ENCODE data around the gene CANT1.

Gene CANT1

DNA sequence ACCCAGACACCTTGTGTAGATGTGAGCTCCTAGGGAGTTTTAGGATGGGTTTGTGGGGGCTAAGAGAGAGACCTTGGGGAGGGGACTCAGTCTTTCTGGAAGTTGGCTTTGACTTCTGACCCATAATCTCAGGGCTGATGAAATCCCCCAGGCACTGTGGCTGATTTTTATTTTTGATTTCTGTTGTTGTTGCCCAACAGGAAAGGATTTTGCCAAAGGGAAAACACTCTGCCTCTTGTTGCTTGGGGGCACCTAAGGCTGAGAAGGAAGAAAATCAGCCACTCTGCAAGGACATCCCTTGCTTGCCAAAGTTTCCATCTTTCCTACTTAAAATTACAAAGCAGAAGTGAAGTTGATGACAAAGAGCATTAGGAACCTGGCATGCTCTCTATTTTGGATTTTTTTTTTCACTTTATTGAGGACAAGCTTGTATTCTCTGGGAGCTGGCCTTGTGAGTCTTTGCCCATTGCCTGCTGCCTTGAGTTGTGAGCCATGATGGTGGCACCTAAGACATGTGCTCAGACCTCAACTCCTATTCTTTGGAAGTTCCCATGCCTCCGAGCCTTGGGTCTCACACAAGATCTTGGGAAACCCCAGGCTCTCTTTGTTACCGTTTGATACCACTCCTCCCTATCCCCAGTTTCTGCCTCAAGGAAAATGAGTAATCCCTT, 11.2 kb upstream of the CANT1 start:
- DNase-seq (ENCODE audit: low read depth in 1 of 2, low spot score in 1 of 2) = no peak
- in situ Hi-C loops (cut with HindIII; ENCODE audit: low pct_unique_long_range_greater_than_20kb, low sequenced_read_pairs) = no loop called here
- TF ChIP-seq JUND (IDR thresholded peaks at IDR 0.05; ENCODE audit: low read depth) = no peak

DNA sequence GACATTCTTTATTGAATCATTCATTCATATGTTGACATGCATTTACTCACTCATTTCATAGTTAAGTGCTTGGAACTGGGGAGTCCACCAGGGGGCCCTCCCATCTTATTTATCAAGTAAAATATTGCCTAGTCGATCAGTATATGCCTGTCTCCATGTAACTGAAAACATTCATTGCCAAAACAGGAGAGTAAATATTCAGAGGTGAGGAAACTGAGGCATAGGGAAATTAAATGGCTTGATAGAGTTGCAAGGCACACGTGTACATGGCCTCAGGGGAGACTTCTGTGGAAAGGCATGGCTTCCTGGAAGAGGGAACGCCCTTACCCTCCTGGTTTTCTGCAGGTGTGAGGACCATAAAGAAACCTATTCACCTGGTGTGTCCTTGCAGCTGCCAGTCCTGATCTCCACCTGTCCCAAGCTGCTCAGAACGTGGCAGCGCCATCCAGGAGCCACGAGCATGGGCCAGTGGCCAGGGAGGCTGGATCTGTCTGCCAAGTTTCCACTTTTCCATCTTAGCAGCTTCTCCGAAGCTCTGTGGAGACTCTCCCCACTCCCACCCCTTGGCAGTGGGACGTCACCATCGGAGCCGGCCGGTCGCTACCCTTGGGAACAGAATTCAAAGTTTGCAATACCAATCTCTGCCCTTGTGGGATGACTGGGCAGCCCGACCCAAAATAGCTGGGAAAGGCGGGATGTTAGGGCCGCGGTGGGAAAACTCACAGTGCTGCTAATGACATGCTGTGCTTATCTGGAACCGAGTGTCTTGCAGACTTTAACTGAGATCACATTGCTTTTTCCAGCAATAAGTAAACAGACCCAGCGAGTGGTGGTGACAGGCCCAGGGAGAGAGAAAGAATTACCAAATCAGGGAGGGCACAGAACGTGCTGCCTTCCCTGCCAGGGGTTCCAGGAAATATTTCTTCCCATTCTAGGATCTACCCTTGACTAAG, 10.3 kb upstream of the CANT1 start:
- peak in 1 of 2 experiments; percentile 83 for DNase-seq (ENCODE audit: low read depth in 1 of 2, low spot score in 1 of 2)
- in situ Hi-C loops (cut with HindIII; ENCODE audit: low pct_unique_long_range_greater_than_20kb, low sequenced_read_pairs) = no loop called here
- no peak for TF ChIP-seq JUND (IDR thresholded peaks at IDR 0.05; ENCODE audit: low read depth)

DNA sequence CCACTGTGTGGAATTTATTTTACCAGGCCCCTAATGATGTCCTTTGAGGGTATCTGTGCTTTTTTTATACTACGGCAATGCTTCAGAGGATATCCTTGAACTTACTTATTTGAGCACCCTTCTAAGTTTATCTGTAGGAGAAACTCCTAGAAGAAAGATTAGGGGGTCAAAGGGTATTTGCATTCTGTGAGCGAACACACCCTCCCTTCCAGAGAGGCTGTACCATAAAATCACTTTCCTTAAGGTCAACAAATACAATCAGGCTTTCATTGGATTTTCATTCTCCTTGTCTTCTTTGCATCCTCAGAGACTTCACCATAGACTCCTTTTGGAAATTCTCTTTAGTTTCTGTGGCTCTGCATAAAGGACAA, 9.7 kb upstream of the CANT1 start:
- no peak for TF ChIP-seq JUND (IDR thresholded peaks at IDR 0.05; ENCODE audit: low read depth)
- DNase-seq (ENCODE audit: low read depth in 1 of 2, low spot score in 1 of 2) = no peak
- in situ Hi-C loops (cut with HindIII; ENCODE audit: low pct_unique_long_range_greater_than_20kb, low sequenced_read_pairs) = no loop called here

DNA sequence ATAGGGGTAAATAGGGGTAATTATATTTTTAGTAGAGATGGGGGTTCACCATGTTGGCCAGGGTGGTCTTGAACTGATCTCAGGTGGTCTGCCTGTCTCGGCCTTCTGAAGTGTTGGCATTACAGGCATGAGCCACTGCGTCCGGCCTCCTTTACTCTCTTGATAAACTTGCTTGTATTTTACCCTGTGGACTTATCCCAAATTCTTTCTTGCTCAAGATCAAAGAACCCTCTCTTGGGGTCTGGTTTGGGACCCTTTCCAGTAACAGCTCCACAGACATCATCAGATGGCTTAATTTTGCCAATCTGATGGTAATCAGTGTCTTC, 8.8 kb upstream of the CANT1 start:
- DNase-seq (ENCODE audit: low read depth in 1 of 2, low spot score in 1 of 2) = no peak
- TF ChIP-seq JUND (IDR thresholded peaks at IDR 0.05; ENCODE audit: low read depth) = no peak
- in situ Hi-C loops (cut with HindIII; ENCODE audit: low pct_unique_long_range_greater_than_20kb, low sequenced_read_pairs) = no loop called here

DNA sequence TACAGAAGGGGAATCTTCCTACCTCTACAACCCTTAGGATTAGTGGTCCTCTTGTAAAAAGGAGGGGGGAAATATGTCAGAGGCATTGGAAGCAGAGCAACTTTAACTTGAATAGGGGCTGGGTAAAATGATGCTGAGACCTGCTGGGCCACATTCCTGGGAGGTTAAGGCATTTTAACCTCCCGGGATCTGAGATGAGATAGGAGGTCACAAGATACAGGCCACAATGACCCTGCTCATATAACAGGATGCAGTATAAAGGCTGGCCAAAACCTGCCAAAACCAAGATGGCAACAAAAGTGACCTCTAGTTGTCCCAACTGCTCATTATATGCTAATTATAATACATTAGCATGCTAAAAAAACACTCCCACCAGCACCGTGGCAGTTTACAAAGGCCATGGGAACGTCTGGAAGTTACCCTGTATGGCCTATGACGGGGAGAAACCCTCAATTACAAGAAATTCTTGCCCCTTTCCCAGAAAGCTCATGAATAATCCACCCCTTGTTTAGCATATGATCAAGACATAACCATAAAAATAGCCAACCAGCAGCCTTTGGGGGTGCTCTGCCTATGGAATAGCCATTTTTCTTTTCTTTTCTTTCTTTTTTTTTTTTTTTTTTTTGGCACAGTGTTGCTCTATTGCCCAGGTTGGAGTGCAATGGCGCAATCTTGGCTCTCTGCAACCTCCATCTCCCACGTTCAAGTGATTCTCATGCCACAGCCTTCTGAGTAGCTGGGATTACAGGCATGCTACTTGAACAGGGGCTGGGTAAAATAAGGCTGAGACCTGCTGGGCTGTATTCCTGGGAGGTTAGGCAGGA, 8.2 kb upstream of the CANT1 start:
- in situ Hi-C loops (cut with HindIII; ENCODE audit: low pct_unique_long_range_greater_than_20kb, low sequenced_read_pairs) = no loop called here
- no peak for DNase-seq (ENCODE audit: low read depth in 1 of 2, low spot score in 1 of 2)
- no peak for TF ChIP-seq JUND (IDR thresholded peaks at IDR 0.05; ENCODE audit: low read depth)

DNA sequence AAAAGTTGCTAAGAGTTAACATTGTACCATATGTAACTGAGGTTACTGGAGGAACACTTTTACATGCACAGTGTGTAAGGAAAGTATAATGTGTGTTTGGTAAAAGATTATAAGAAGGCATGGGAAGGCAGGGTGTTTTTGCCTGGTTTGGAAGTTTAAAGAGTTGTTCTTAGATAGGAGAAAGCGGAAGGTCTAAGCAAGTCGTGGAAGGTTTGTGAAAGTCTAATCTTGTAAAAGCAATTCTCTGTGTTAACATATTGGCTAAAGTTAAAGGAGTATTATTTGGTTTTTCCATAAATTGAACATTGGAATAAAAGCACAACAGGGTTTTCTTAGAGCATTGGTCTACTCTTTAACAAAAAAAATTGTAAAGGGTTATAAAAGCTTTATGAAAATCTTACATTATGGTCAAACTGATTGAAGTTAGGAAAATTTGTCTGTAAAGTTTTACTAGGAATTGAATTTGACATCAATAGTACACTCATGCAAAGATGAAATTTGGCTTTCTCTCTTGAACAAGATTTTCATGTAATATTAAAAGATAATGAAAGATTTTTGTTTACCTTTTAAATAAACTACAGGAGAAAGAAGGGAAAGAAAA, 4.7 kb upstream of the CANT1 start:
- no peak for DNase-seq (ENCODE audit: low read depth in 1 of 2, low spot score in 1 of 2)
- in situ Hi-C loops (cut with HindIII; ENCODE audit: low pct_unique_long_range_greater_than_20kb, low sequenced_read_pairs) = no loop called here
- TF ChIP-seq JUND (IDR thresholded peaks at IDR 0.05; ENCODE audit: low read depth) = no peak

DNA sequence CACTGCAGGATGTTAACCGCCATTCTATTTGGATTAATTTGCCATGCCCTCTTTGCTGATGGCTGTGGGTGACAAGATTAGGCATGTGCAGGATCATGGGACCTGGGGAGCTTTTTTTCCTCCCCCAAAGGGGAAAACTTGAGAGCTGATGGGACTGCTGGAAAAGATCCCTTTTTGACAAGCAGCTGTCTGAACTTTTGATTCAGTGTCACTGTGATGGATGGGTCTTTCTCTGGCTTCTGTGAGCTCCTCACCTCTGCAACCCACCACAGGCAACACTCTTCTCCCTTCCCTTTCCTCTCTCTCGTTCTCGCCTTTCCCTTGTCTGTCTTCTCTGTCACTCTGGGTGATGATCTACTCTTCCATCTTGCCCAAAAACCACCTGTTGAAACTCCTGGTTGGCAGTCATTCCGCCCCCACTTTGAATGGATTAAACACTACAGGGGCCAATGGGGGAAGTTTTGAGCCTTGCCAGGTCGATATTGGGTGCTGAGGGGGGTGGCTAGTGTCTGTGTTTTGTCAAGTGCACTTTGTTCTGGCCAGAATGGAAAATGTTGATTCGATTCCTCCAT, 3.1 kb upstream of the CANT1 start:
- in situ Hi-C loops (cut with HindIII; ENCODE audit: low pct_unique_long_range_greater_than_20kb, low sequenced_read_pairs) = no loop called here
- TF ChIP-seq JUND (IDR thresholded peaks at IDR 0.05; ENCODE audit: low read depth) = no peak
- no peak for DNase-seq (ENCODE audit: low read depth in 1 of 2, low spot score in 1 of 2)

DNA sequence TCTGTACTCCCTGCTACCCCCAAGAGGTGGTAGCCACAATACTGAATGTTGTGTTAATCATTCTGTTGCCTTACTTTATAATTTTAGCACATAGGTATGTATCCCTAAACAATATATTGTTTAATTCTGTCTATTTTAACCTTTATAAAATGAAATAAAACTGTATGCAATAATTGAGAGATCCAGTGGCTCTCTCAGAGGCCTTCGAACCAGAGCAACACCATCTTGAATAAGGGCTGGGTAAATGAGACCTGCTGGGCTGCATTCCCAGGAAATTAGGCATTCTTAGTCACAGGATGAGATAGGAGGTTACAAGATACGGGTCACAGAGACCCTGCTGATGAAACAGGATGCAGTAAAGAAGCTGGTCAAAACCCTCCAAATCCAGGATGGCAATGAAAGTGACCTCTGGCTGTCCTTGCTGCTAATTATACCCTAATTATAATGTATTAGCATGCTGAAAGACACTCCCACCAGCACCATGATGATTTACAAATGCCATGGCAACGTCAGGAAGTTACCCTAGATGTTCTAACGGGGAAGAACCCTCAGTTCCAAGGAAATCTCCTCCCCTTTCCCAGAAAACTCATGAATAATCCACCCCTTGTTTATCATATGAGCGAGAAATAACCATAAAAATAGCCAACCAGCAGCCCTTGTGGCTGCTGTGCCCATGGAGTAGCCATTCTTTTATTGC, 2.0 kb upstream of the CANT1 start:
- DNase-seq (ENCODE audit: low read depth in 1 of 2, low spot score in 1 of 2) = no peak
- no peak for TF ChIP-seq JUND (IDR thresholded peaks at IDR 0.05; ENCODE audit: low read depth)
- in situ Hi-C loops (cut with HindIII; ENCODE audit: low pct_unique_long_range_greater_than_20kb, low sequenced_read_pairs) = no loop called here

DNA sequence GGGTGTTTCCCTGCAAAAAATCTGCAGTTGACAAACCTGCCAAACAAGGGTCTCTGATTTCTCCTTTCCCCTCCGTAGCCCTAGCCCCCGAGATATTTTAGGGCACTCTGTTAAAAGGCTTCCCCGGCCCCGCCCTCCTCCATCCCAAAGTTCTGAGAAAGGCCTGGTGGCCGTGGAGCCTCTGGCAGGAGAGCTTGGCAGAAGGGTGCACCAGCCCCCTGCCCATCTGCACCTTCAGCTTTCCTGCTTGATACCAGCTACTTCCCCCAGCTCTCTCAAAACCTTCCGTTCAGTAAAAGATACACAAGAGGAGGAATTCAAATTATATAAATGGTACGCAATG, 711 bp upstream of the CANT1 start:
- no peak for TF ChIP-seq JUND (IDR thresholded peaks at IDR 0.05; ENCODE audit: low read depth)
- in situ Hi-C loops (cut with HindIII; ENCODE audit: low pct_unique_long_range_greater_than_20kb, low sequenced_read_pairs) = no loop called here

DNA sequence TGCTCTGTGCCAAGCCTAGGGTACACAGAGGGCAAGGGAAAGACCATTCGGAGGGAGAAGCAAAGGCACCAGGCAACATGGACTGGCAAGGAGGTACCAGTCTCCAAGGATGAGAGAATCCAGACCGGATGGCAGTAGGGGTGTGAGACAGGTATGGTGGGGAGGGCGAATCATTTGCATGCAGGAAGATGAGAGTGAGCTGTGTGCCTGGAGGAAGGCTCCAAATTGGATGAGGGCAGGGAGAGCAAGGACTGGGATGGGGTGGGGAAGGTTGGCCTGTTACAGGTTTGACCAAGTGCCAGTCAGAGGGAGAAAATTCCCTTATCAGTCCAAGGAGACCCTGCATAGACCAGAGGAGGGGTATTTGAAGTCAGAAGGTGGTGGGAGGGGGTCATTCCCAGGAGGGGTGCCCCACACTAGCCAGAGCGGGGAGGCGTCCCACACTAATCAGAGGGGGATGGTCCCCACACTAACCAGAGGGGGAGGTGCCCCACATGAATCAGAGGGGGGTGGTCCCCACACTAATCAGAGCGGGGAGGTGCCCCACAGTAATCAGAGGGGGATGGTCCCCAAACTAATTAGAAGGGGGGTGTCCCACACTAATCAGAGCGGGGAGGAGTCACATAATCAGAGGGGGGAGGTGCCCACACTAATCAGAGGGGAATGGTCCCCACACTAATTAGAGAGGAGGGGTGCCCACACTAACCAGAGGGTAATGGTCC, 737 bp downstream of the CANT1 start:
- in situ Hi-C loops (cut with HindIII; ENCODE audit: low pct_unique_long_range_greater_than_20kb, low sequenced_read_pairs) = no loop called here
- DNase-seq (ENCODE audit: low read depth in 1 of 2, low spot score in 1 of 2) = no peak
- TF ChIP-seq JUND (IDR thresholded peaks at IDR 0.05; ENCODE audit: low read depth) = no peak

More for the DNA sequence above, 711 bp upstream of the CANT1 start:
- DNase-seq (ENCODE audit: low read depth in 1 of 2, low spot score in 1 of 2) = no peak

All from T47D (cell line).